Measurements from ENCODE around the gene HIGD1B. TPM values are rescaled to one million over a fixed set of nuclear protein-coding genes. Genes with fewer than 3 reads are reported as not detected.

HIGD1B gene
- total RNA-seq, 1 donor from 2014 or later = not detected

DNA sequence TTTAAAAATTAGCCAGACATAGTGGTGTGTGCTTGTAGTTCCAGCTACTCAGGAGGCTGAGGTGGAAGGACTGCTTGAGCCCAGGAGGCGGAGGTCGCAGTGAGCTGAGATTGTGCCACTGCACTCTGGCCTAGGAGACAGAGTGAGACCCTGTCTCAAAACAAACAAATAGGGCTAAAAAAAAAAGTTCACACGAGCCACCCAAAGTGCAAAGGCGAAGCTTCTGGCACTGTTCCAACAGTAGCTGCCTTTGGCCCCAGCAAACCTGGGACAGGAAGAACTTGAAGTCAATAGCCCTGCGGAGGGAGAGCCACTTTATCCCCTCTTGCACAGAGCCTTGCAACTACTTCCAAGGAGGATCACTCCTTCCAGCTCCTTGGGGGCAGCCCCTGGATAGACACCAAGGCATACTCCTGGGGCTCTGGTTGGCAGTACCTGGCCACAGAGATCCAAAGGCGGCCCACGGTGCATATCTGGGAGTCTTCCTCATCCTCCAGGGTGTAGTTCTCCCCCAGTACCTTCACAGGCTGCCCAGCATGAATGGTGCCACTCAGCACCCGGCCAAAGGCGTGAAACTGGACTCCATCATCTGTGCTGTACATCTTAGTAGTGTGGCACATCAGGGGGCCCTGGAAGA lies 14.7 kb downstream of the HIGD1B start:
- Histone ChIP-seq H4K20me1 (ENCODE audit: insufficient read depth, low read length) (peaks cover 6% of the 10 kb centered on the region), H3K9me3 (ENCODE audit: insufficient read depth, low read depth, low read length) (no peaks in the 10 kb centered on the region), H2AFZ (ENCODE audit: low read depth, low read length) (no peak overlapping the region), H3K4me2 (ENCODE audit: low read length) (no peak overlapping the region), H3K79me2 (ENCODE audit: insufficient read depth, low read length) (no peaks in the 10 kb centered on the region), H3K4me1 (ENCODE audit: insufficient read depth, low read length) (no peaks in the 10 kb centered on the region), H3K9ac (ENCODE audit: low read length) (no peak overlapping the region), H3K36me3 (ENCODE audit: insufficient read depth, low read length) (peaks cover 60% of the 10 kb centered on the region), H3K27me3 (ENCODE audit: insufficient read depth, low read length) (no peaks in the 10 kb centered on the region), H3K27ac (ENCODE audit: low read depth, low read length) (no peak overlapping the region), H3K4me3 (ENCODE audit: insufficient read depth, low read depth, low read length) (no peak overlapping the region)
- H3K4me1 Mint-ChIP-seq (ENCODE audit: low read depth, unreplicated experiment) = no peaks in the 10 kb centered on the region
- H3K36me3 Mint-ChIP-seq (ENCODE audit: low read depth, unreplicated experiment) = peaks cover 10% of the 10 kb centered on the region
- H3K9me3 Mint-ChIP-seq (ENCODE audit: unreplicated experiment) = no peaks in the 10 kb centered on the region
- TF ChIP-seq, protein P1, sequence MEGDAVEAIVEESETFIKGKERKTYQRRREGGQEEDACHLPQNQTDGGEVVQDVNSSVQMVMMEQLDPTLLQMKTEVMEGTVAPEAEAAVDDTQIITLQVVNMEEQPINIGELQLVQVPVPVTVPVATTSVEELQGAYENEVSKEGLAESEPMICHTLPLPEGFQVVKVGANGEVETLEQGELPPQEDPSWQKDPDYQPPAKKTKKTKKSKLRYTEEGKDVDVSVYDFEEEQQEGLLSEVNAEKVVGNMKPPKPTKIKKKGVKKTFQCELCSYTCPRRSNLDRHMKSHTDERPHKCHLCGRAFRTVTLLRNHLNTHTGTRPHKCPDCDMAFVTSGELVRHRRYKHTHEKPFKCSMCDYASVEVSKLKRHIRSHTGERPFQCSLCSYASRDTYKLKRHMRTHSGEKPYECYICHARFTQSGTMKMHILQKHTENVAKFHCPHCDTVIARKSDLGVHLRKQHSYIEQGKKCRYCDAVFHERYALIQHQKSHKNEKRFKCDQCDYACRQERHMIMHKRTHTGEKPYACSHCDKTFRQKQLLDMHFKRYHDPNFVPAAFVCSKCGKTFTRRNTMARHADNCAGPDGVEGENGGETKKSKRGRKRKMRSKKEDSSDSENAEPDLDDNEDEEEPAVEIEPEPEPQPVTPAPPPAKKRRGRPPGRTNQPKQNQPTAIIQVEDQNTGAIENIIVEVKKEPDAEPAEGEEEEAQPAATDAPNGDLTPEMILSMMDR (IDR thresholded peaks at IDR 0.05; ENCODE audit: insufficient read depth, low read depth, low read length) = no peak
- TF ChIP-seq EZH2 (IDR thresholded peaks at IDR 0.05; ENCODE audit: insufficient read depth, low read length) = no peak
- FAIRE-seq = no peak
- no peak overlapping the region for H3K4me3 Mint-ChIP-seq (ENCODE audit: unreplicated experiment)
- no peak for DNase-seq (ENCODE audit: low read depth)
- no peak overlapping the region for H3K27ac Mint-ChIP-seq (ENCODE audit: unreplicated experiment)
- H3K27me3 Mint-ChIP-seq (ENCODE audit: low read depth, unreplicated experiment) = no peaks in the 10 kb centered on the region

- Mint-ChIP-seq H3K9me3 (ENCODE audit: unreplicated experiment) (no peaks in the 10 kb centered on the region), H3K4me3 (ENCODE audit: unreplicated experiment) (no peak overlapping the region), H3K27ac (ENCODE audit: unreplicated experiment) (no peak overlapping the region), H3K36me3 (ENCODE audit: low read depth, unreplicated experiment) (peaks cover 15% of the 10 kb centered on the region), H3K27me3 (ENCODE audit: low read depth, unreplicated experiment) (no peaks in the 10 kb centered on the region), H3K4me1 (ENCODE audit: low read depth, unreplicated experiment) (no peaks in the 10 kb centered on the region)
- no peak for FAIRE-seq
- Histone ChIP-seq H3K9ac (ENCODE audit: low read length) (no peak overlapping the region), H3K27me3 (ENCODE audit: insufficient read depth, low read length) (no peaks in the 10 kb centered on the region), H3K36me3 (ENCODE audit: insufficient read depth, low read length) (peaks cover 64% of the 10 kb centered on the region), H3K27ac (ENCODE audit: low read depth, low read length) (no peak overlapping the region), H2AFZ (ENCODE audit: low read depth, low read length) (no peak overlapping the region), H4K20me1 (ENCODE audit: insufficient read depth, low read length) (peaks cover 6% of the 10 kb centered on the region), H3K4me3 (ENCODE audit: insufficient read depth, low read depth, low read length) (no peak overlapping the region), H3K4me1 (ENCODE audit: insufficient read depth, low read length) (no peaks in the 10 kb centered on the region), H3K79me2 (ENCODE audit: insufficient read depth, low read length) (no peaks in the 10 kb centered on the region), H3K9me3 (ENCODE audit: insufficient read depth, low read depth, low read length) (no peaks in the 10 kb centered on the region), H3K4me2 (ENCODE audit: low read length) (no peak overlapping the region)
- TF ChIP-seq, protein P1 (IDR thresholded peaks at IDR 0.05; ENCODE audit: insufficient read depth, low read depth, low read length) = no peak
- no peak for TF ChIP-seq EZH2 (IDR thresholded peaks at IDR 0.05; ENCODE audit: insufficient read depth, low read length)
- no peak for DNase-seq (ENCODE audit: low read depth)
These were observed 15.6 kb downstream of the HIGD1B start for GRCh38 chr17:44863061-44863918.

All from astrocyte (in vitro differentiated cells and primary cell).